Epithelial cell of esophagus (primary cell): ENCODE data around the gene SHISA6.

ENCODE experiments used
- DNase-seq: peaks from one replicate; pipeline ENCODE4 v3.0.0; 2010; ENCODE audit warnings: low read depth
- H3K4me3 ChIP-seq: 2 replicates; pipeline ENCODE4 v1.5.1; 2011; ENCODE audit warnings: mild to moderate bottlenecking, low read length, control low read depth
- CTCF ChIP-seq: IDR thresholded peaks from 2 replicates; pipeline ENCODE4 v1.5.1; 2011; ENCODE audit warnings: low read depth, mild to moderate bottlenecking, low read length, control low read depth, inconsistent platforms; ENCODE audit not compliant: insufficient read depth; ENCODE audit errors: missing control alignments

Gene SHISA6

GRCh38 chr17:11446316-11446715 is 205.3 kb downstream of the SHISA6 start:
- no peak for DNase-seq
- H3K4me3 ChIP-seq = no peak overlapping the region
- TF ChIP-seq CTCF = no peak

DNA sequence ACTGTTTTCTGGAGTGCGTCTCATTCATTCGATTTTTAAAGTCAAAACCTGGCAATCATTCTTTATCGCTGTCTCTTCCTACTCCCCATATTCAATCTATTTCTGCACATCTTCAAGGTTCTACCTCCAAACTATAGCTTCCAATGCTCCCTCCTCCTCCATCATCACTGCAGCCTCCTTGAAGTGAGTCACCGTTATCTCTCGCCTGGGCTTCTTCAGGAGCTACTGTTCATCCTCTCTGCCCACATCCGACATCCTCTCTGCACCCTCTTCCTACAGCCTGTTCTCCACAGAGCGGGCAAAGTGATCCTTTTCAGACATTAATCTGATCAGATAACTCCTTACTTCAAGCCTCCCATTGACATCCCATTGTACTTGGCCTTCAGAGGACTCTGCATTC is 213.1 kb downstream of the SHISA6 start:
- no peak for DNase-seq
- TF ChIP-seq CTCF = no peak
- H3K4me3 ChIP-seq = no peak overlapping the region

DNA sequence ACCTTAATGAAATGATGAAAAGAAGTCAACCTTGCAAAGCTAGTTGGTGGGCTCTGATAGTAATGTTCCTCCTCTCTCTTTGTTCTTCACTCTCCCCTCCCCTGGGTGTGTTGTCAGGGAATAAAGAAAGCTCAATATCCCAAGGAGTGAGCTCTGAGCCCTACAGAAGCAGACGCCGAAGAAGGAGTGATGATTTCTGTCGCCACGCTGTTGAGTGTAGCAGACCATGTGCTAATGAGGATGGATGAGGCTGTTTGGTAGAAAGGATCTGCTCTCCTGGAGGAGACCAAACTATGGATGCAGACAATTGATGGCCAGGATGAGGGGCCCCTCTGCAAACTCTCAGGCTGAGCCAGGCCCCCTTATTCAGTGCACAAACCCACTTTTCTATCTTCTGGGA is 217.3 kb downstream of the SHISA6 start:
- no peak for TF ChIP-seq CTCF
- H3K4me3 ChIP-seq = no peak overlapping the region
- DNase-seq = no peak

GRCh38 chr17:11459861-11460331 is 218.9 kb downstream of the SHISA6 start:
- DNase-seq = no peak
- TF ChIP-seq CTCF = no peak
- no peak overlapping the region for H3K4me3 ChIP-seq

DNA sequence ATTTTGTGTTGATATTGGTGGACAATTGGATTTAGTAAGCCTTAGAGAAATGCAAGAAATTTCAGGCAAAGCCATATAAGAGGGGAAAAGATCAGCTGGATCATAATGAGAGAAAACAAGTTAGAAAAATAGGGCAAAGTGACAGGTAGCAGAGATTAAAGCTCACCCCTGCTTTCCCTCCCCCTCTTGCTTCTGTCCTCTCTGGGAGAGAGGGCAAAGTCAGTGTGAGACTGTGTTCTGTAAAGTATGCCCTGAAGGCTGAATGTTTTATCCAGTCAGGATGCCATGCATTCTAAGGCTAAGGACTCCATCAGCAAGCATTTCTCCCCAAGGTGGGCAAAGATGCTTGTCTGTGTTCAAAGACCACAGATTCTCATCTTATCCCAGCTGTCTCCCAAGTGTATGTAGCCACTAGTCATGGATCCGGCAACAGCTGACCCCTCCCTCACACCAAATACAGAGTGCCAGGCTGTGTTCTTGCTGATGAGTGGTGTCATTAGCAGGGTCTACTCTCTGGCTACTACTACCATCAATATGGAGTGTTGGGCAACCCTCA is 221.1 kb downstream of the SHISA6 start:
- DNase-seq = no peak
- no peak overlapping the region for H3K4me3 ChIP-seq
- no peak for TF ChIP-seq CTCF

DNA sequence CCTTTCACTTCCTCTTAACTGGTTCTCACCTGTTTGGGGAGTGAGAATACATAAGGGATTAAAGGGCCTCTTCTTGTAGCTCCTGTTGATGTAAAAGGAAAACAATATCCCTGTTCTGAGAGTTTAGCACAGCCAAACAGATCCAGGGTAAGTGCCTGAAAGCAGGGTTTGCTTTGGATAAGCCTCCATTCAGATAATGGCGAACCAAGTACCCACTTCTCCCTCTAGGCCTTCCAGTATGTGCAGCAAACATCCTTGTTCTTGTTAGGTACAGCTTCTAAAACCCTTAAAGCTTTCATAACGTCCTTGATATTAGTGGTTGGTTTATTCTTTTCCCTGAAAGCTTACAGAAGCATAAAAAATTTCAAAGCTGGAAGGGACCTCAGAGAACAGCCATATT is 226.6 kb downstream of the SHISA6 start:
- no peak for TF ChIP-seq CTCF
- H3K4me3 ChIP-seq = no peak overlapping the region
- no peak for DNase-seq

- TF ChIP-seq CTCF = no peak
- no peak for DNase-seq
- H3K4me3 ChIP-seq = no peak overlapping the region
Measured at GRCh38 chr17:11485336-11486100, 244.5 kb downstream of the SHISA6 start.
